PFSK-1 (cell line): ENCODE data around the gene NFKBIE.

Experiments used
- FOXP2 ChIP-seq: optimal IDR thresholded peaks from 2 replicates; pipeline ENCODE3; 2011; ENCODE audit warnings: borderline replicate concordance, control low read depth, inconsistent platforms; ENCODE audit not compliant: insufficient read depth; ENCODE audit errors: extremely low read length, extremely low read depth
- POLR2AphosphoS5 ChIP-seq: IDR thresholded peaks from 2 replicates; pipeline ENCODE4 v1.6.1; 2012; ENCODE audit warnings: low read depth, mild to moderate bottlenecking, control low read depth, low read length, moderate library complexity
- SIN3A ChIP-seq: IDR thresholded peaks from 2 replicates; pipeline ENCODE4 v1.6.1; 2012; ENCODE audit warnings: mild to moderate bottlenecking, low read length, moderate library complexity, borderline replicate concordance; ENCODE audit not compliant: insufficient read depth
- TAF1 ChIP-seq: IDR thresholded peaks from 2 replicates; pipeline ENCODE4 v1.6.1; 2012; ENCODE audit warnings: low read length, control low read depth, borderline replicate concordance; ENCODE audit not compliant: insufficient read depth
- TF ChIP-seq, protein P1 (sequence below), 2 experiments: IDR thresholded peaks; 2 replicates each; pipeline versions ENCODE4 v1.6.1 to v1.8.0; 2011 to 2012; ENCODE audit warnings: low read depth in 2 of 2, low read length in 2 of 2, control low read depth in 1 of 2, inconsistent platforms in 1 of 2, mild to moderate bottlenecking in 1 of 2, moderate library complexity in 1 of 2; ENCODE audit not compliant: insufficient read depth in 1 of 2

Gene NFKBIE

DNA sequence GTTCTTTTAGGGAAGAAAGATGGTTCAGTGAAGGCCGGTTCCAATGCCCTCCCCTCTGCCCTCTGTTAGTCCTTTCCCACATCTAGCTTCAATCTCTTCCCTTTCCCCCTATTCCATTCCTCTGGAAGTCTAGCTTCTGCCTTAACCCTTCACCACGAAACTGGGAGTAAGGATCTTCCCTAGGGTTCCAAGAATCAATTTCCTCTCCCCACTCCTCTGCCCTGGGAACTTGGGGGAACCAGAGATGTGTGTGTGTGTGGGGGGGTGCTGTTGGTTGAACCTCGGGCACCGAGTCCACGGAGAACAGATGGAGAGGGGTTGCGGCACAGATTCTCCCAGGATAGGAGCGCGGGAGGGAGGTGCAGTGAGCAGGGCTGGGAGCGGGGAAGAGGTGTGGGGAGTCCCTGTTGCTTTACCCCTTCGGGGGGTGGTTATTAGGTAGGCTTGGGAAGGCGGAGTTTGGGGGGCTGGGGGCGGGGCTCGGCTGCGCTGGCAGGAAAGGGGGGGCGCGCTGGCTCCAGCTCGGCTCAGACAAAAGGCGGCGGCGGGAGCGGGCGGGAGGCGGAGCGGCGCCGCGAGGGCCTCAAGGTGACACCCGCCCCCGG, 4.7 kb upstream of the NFKBIE start, which contains the start of gene TMEM151B:
TMEM151B (plus strand) TSS at position 530 of the 605 bp plus-strand sequence. CDS start 293 bp downstream, outside the sequence.
- TF ChIP-seq TAF1 (no peak), POLR2AphosphoS5 (no peak), FOXP2 (no peak), SIN3A (no peak)
- TF ChIP-seq, protein P1, sequence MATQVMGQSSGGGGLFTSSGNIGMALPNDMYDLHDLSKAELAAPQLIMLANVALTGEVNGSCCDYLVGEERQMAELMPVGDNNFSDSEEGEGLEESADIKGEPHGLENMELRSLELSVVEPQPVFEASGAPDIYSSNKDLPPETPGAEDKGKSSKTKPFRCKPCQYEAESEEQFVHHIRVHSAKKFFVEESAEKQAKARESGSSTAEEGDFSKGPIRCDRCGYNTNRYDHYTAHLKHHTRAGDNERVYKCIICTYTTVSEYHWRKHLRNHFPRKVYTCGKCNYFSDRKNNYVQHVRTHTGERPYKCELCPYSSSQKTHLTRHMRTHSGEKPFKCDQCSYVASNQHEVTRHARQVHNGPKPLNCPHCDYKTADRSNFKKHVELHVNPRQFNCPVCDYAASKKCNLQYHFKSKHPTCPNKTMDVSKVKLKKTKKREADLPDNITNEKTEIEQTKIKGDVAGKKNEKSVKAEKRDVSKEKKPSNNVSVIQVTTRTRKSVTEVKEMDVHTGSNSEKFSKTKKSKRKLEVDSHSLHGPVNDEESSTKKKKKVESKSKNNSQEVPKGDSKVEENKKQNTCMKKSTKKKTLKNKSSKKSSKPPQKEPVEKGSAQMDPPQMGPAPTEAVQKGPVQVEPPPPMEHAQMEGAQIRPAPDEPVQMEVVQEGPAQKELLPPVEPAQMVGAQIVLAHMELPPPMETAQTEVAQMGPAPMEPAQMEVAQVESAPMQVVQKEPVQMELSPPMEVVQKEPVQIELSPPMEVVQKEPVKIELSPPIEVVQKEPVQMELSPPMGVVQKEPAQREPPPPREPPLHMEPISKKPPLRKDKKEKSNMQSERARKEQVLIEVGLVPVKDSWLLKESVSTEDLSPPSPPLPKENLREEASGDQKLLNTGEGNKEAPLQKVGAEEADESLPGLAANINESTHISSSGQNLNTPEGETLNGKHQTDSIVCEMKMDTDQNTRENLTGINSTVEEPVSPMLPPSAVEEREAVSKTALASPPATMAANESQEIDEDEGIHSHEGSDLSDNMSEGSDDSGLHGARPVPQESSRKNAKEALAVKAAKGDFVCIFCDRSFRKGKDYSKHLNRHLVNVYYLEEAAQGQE (IDR thresholded peaks at IDR 0.05; ENCODE audit: insufficient read depth in 1 of 2, low read depth in 2 of 2, low read length in 2 of 2), result no peak

DNA sequence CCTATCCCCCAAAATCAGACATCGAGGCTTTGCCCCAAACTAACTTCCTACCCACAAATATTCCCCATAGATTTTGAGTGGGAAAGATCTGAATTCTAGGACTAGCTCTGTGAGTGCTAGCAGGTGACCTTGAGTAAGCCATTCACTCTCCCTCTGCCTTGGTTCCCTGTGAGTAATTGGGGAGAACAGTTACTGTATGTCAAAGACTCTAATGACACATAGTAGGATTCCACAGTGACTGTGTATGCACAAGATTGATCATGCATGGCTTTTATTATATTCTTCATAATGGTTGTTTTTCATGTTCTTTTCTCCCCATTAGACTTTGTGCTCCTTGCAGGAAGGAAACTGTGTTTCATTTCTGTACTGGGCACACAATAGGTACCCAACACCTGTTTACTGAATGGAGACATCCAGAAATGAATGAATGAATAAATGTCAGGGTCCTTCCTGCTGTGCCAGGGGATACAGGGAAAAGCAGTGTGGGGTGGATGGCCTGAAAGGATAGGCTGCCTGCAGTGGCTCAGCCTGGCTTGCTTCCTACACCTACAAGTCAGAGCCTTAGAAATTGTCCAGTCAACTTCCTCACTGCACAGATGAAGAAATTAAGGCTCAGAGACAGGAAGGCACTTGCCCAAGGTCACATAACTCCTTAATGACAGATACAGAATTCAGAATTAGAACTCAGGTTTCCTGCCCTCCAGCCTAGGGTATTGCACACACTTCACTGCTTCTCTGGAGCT, 4.0 kb upstream of the NFKBIE start:
- TF ChIP-seq FOXP2 (no peak), POLR2AphosphoS5 (no peak), TAF1 (no peak), SIN3A (no peak)
- TF ChIP-seq, protein P1 (IDR thresholded peaks at IDR 0.05; ENCODE audit: insufficient read depth in 1 of 2, low read depth in 2 of 2, low read length in 2 of 2), result no peak

DNA sequence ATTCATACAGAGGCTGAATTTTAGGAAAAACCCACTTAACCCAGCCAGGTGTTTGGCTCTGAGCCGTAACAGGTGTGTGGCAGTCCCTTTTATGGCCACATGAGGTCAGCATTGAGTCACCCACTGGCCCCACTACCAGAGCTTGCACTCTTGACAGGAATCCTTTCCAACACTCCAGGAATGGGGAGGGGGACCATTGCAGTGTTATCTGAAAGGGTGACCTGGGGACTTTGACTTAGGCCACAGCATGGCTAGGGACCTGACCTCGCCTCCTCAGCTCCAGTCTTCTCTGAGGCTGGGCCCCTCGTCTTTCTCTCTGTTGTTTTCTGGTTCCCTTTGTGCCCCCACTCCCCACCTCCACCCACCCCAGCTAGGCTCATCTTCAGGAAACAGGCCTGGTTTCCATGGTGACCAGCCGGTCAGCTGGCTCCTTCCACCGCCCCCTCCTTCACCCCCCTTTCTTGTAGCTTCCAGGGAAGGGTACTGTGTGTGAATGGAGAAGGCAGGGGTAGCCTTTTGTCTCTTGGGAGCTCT, 2.8 kb upstream of the NFKBIE start:
- TF ChIP-seq TAF1, result no peak
- TF ChIP-seq FOXP2, result no peak
- no peak for TF ChIP-seq POLR2AphosphoS5
- TF ChIP-seq, protein P1 (IDR thresholded peaks at IDR 0.05; ENCODE audit: insufficient read depth in 1 of 2, low read depth in 2 of 2, low read length in 2 of 2), result no peak; a peak in 1 of 4 replicates

DNA sequence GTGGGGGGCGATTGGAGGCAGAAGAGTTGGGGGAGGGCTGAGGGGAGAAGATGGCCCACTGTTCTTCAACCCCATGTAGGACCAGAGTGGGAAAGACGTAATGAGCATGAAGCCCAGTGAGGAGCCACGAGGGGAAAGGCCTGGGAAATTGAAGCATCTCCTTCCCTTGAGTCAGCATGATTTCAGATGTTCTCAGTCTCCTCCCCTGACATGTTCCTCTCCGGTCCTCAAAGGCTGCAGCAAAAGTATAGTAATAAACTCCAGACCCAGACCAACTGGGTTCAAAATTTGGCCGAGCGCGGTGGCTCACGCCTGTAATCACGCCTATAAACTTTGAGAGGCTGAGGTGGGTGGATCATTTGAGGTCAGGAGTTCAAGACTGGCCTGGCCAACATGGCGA, 1.9 kb upstream of the NFKBIE start:
- no peak for TF ChIP-seq TAF1
- TF ChIP-seq SIN3A, result no peak
- TF ChIP-seq, protein P1 (IDR thresholded peaks at IDR 0.05; ENCODE audit: insufficient read depth in 1 of 2, low read depth in 2 of 2, low read length in 2 of 2), result no peak
- no peak for TF ChIP-seq POLR2AphosphoS5
- TF ChIP-seq FOXP2, result no peak
